WTC11 (cell line): ENCODE measurements around the gene MAP3K14. TPM values are rescaled to one million over a fixed set of nuclear protein-coding genes. Genes with fewer than 3 reads are reported as not detected.

Experiments used
- ATAC-seq: fragments of 200-7000 bp; cut with Tn5 transposase; 2 replicates; pipeline ENCODE4 v1.10.0; 2021; ENCODE audit warnings: mild to moderate bottlenecking, moderate library complexity
- CTCF ChIA-PET: fragments of 300-600 bp; sonication (Branson Sonifier 250); formaldehyde crosslinking; loops from one replicate; lab custom pipeline; 2021; ENCODE audit warnings: antibody characterized with exemption; lab: Charles Lee
- POLR2A ChIA-PET: fragments of 350-600 bp; sonication (Branson Sonifier 250); formaldehyde crosslinking; loops from one replicate; lab custom pipeline; 2021; ENCODE audit warnings: antibody characterized with exemption; lab: Charles Lee
- DNase-seq: peaks from one replicate; pipeline ENCODE4 v3.0.0; 2021; ENCODE audit warnings: low spot score
- H3K27ac Mint-ChIP-seq: 2 replicates; pipeline ENCODE4 v1.8.0; 2021; ENCODE audit warnings: mixed read lengths
- H3K27me3 Mint-ChIP-seq: 2 replicates; pipeline ENCODE4 v1.8.0; 2021; ENCODE audit warnings: low read depth, mild to moderate bottlenecking, moderate library complexity, mixed read lengths
- H3K36me3 Mint-ChIP-seq: 2 replicates; pipeline ENCODE4 v1.8.0; 2021; ENCODE audit warnings: mixed read lengths
- H3K4me1 Mint-ChIP-seq: 2 replicates; pipeline ENCODE4 v1.8.0; 2022; ENCODE audit warnings: mixed read lengths
- H3K4me3 Mint-ChIP-seq: 2 replicates; pipeline ENCODE4 v1.8.0; 2021; ENCODE audit warnings: mild to moderate bottlenecking, moderate library complexity, mixed read lengths
- H3K9me3 Mint-ChIP-seq: 2 replicates; pipeline ENCODE4 v1.8.0; 2021; ENCODE audit warnings: mixed read lengths
- CTCF ChIP-seq: fragments of 200-600 bp; IDR thresholded peaks from 2 replicates; pipeline ENCODE4 v1.8.0; 2022; ENCODE audit warnings: antibody characterized with exemption
- E2F1 ChIP-seq: sonication (generic); formaldehyde crosslinking; IDR thresholded peaks from 2 replicates; pipeline ENCODE4 v1.8.0; 2022; ENCODE audit warnings: mild to moderate bottlenecking, missing genetic modification reagents
- E2F5 ChIP-seq: sonication (generic); formaldehyde crosslinking; IDR thresholded peaks from 2 replicates; pipeline ENCODE4 v1.8.1; 2022; ENCODE audit warnings: mild to moderate bottlenecking, moderate library complexity, missing genetic modification reagents
- ETV6 ChIP-seq: sonication (generic); formaldehyde crosslinking; IDR thresholded peaks from 2 replicates; pipeline ENCODE4 v1.8.1; 2022; ENCODE audit warnings: mild to moderate bottlenecking, missing genetic modification reagents
- GRHL2 ChIP-seq: fragments of 250-450 bp; sonication (Bioruptor Pico); IDR thresholded peaks from 2 replicates; pipeline ENCODE4 v1.8.0; 2022; ENCODE audit warnings: mild to moderate bottlenecking, moderate library complexity; ENCODE audit not compliant: insufficient replicate concordance, severe bottlenecking
- HMGA2 ChIP-seq: fragments of 250-450 bp; sonication (Bioruptor Pico); IDR thresholded peaks from 2 replicates; pipeline ENCODE4 v1.4.0; 2021; ENCODE audit warnings: mild to moderate bottlenecking, moderate library complexity
- IRF1 ChIP-seq: sonication (generic); formaldehyde crosslinking; IDR thresholded peaks from 2 replicates; pipeline ENCODE4 v1.8.0; 2023; ENCODE audit warnings: missing genetic modification reagents
- MAX ChIP-seq: sonication (generic); formaldehyde crosslinking; IDR thresholded peaks from 2 replicates; pipeline ENCODE4 v1.8.0; 2022; ENCODE audit warnings: mild to moderate bottlenecking, missing genetic modification reagents
- MYBL2 ChIP-seq: sonication (generic); formaldehyde crosslinking; IDR thresholded peaks from 2 replicates; pipeline ENCODE4 v1.8.1; 2023; ENCODE audit warnings: mild to moderate bottlenecking, moderate library complexity, missing genetic modification reagents
- NFYB ChIP-seq: sonication (generic); formaldehyde crosslinking; conservative IDR thresholded peaks from 2 replicates; pipeline ENCODE4 v1.8.0; 2022; ENCODE audit warnings: low read depth, missing genetic modification reagents
- NR1H2 ChIP-seq: sonication (generic); formaldehyde crosslinking; IDR thresholded peaks from 2 replicates; pipeline ENCODE4 v1.9.0; 2021; ENCODE audit warnings: mild to moderate bottlenecking, moderate library complexity, missing genetic modification reagents
- NR2C2 ChIP-seq: sonication (generic); formaldehyde crosslinking; IDR thresholded peaks from 2 replicates; pipeline ENCODE4 v1.8.0; 2022; ENCODE audit warnings: mild to moderate bottlenecking, missing genetic modification reagents
- RELA ChIP-seq: sonication (generic); formaldehyde crosslinking; IDR thresholded peaks from 2 replicates; pipeline ENCODE4 v1.8.1; 2022; ENCODE audit warnings: missing genetic modification reagents, mild to moderate bottlenecking, borderline replicate concordance
- RORB ChIP-seq: fragments of 250-450 bp; sonication (Bioruptor Pico); IDR thresholded peaks from 2 replicates; pipeline ENCODE4 v1.9.0; 2021; ENCODE audit warnings: mild to moderate bottlenecking
- SP1 ChIP-seq: sonication (generic); formaldehyde crosslinking; conservative IDR thresholded peaks from 2 replicates; pipeline ENCODE4 v1.8.1; 2022; ENCODE audit warnings: missing genetic modification reagents
- TCF7 ChIP-seq: sonication (generic); formaldehyde crosslinking; IDR thresholded peaks from 2 replicates; pipeline ENCODE4 v1.8.0; 2022; ENCODE audit warnings: mild to moderate bottlenecking, low read depth, missing genetic modification reagents, moderate library complexity
- TP53 ChIP-seq: sonication (generic); formaldehyde crosslinking; IDR thresholded peaks from 2 replicates; pipeline ENCODE4 v1.8.1; 2023; ENCODE audit warnings: mild to moderate bottlenecking, missing genetic modification reagents
- USF1 ChIP-seq: sonication (generic); formaldehyde crosslinking; IDR thresholded peaks from 2 replicates; pipeline ENCODE4 v1.8.0; 2022; ENCODE audit warnings: mild to moderate bottlenecking, missing genetic modification reagents
- ZMAT4 ChIP-seq: fragments of 250-450 bp; sonication (Bioruptor Pico); IDR thresholded peaks from 2 replicates; pipeline ENCODE4 v1.9.0; 2021; ENCODE audit warnings: mild to moderate bottlenecking
- ZNF423 ChIP-seq: fragments of 250-450 bp; sonication (Bioruptor Pico); IDR thresholded peaks from 2 replicates; pipeline ENCODE4 v2.1.2; 2022; ENCODE audit warnings: mild to moderate bottlenecking, moderate library complexity
- ZNF671 ChIP-seq: fragments of 250-450 bp; sonication (Bioruptor Pico); IDR thresholded peaks from 2 replicates; pipeline ENCODE4 v1.8.0; 2021; ENCODE audit warnings: mild to moderate bottlenecking
- ZSCAN18 ChIP-seq: fragments of 250-450 bp; sonication (Bioruptor Pico); IDR thresholded peaks from 2 replicates; pipeline ENCODE4 v2.1.2; 2022; ENCODE audit warnings: mild to moderate bottlenecking, moderate library complexity
- total RNA-seq: library from RNA; stranded (reverse); gene quantifications from 3 replicates; pipeline ENCODE4 v1.2.3, GENCODE V29; 2021

Gene MAP3K14
- total RNA-seq, 1 experiment from 2014 or later: 4.0 TPM

- no peak for TF ChIP-seq USF1 (CRISPR knock-in tag)
- TF ChIP-seq ZSCAN18 (CRISPR knock-in tag): no peak
- no peak for TF ChIP-seq IRF1 (CRISPR knock-in tag)
- TF ChIP-seq RELA (CRISPR knock-in tag): no peak
- no peak for TF ChIP-seq E2F1 (CRISPR knock-in tag)
- no peak for TF ChIP-seq TCF7 (CRISPR knock-in tag)
- TF ChIP-seq, all 79 proteins: peak for 0
These were observed 53.4 kb downstream of the MAP3K14 start (continued) for GRCh38 chr17:45263477-45263860.

GRCh38 chr17:45262516-45263476 is 54.0 kb downstream of the MAP3K14 start:
- H3K27me3 Mint-ChIP-seq: peaks cover 13% of the 10 kb centered on the region
- TF ChIP-seq HMGA2 (no peak), MYBL2 (CRISPR knock-in tag) (no peak), SP1 (CRISPR knock-in tag) (no peak), CTCF (no peak), MAX (no peak), NFYB (CRISPR knock-in tag) (no peak), NR1H2 (CRISPR knock-in tag) (no peak), NR2C2 (CRISPR knock-in tag) (no peak), TP53 (CRISPR knock-in tag) (no peak), RORB (CRISPR knock-in tag) (no peak), E2F1 (CRISPR knock-in tag) (no peak), ZNF671 (CRISPR knock-in tag) (no peak), ZMAT4 (no peak), ETV6 (CRISPR knock-in tag) (no peak), ZNF423 (CRISPR knock-in tag) (no peak), GRHL2 (no peak), E2F5 (CRISPR knock-in tag) (no peak)
- POLR2A ChIA-PET: interaction anchor here (1.0 kb wide), 1 partner anchor 90 kb away, joined by 3 read pairs; no protein-coding TSS in a partner anchor
- H3K9me3 Mint-ChIP-seq: no peaks in the 10 kb centered on the region
- ATAC-seq (peak; percentile 11), DNase-seq (no peak)
- peaks cover 2% of the 10 kb centered on the region; the same call in 1 of the 2 replicates for H3K36me3 Mint-ChIP-seq
- peaks cover 9% of the 10 kb centered on the region; the same call in 1 of the 2 replicates for H3K4me1 Mint-ChIP-seq
- CTCF ChIA-PET: interaction anchor here (0.7 to 1.8 kb wide), 10 partner anchors 8 to 163 kb away, joined by 3 to 6 read pairs (median 4); partner anchors contain the start of genes ACBD4 and MAP3K14
- peak overlapping the region; percentile 69 for H3K4me3 Mint-ChIP-seq
- no peak overlapping the region; the same call in 1 of the 2 replicates for H3K27ac Mint-ChIP-seq
